HS-27A (cell line): ENCODE data around the gene TTLL11.
A peak's percentile ranks its signal among the peaks of the same experiment; 100 is the strongest.

ENCODE experiments used
- DNase-seq: peaks from one replicate; pipeline ENCODE4 v3.0.0-alpha.2; 2012; ENCODE audit warnings: low read depth, missing footprints

The TTLL11 gene

GRCh38 chr9:121975801-121976277 lies 117.3 kb downstream of the TTLL11 start:
- no peak for DNase-seq

GRCh38 chr9:121974421-121974820 lies 118.7 kb downstream of the TTLL11 start:
- DNase-seq, result no peak

DNA sequence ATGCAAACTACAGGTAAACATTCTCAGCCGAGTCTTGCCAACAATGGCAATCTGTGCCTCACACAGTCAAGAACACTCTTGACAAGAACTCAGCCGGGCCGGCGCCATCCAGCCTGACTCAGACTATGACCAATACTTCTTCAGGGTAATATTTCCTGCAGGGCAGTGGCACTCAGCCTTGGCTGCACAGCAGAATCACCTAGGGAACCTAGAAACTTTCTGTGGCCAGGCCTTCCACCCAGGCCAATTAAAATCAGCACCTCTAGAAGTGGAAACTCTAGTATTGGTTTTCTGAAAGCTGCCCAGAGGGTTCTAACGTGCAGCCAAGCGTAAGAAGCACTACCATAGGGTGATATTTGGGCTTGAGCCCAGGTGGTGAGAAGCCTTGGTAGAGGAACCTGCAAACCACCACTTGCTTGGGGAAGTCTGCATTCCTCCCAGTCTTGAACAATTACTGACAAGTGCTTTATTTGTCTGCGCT lies 120.6 kb downstream of the TTLL11 start:
- no peak for DNase-seq

DNA sequence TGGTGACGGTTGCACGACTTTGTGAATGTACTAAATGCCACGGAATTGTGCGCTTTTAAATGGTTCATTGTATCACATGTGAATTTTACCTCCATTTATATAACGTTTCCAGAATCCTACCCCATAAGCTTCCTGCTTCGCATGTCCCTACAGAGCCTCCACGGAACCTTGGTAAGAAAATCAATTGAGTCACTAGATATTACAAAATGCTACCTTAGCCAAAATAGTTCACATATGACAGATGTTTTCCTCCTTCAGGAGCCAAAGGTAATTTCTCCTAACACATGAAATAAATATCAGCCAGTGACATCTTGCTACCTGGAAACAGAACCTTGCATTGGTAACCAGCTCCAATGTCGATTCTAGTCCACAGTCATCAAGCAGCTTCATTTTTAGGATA lies 125.1 kb downstream of the TTLL11 start:
- DNase-seq, result no peak

DNA sequence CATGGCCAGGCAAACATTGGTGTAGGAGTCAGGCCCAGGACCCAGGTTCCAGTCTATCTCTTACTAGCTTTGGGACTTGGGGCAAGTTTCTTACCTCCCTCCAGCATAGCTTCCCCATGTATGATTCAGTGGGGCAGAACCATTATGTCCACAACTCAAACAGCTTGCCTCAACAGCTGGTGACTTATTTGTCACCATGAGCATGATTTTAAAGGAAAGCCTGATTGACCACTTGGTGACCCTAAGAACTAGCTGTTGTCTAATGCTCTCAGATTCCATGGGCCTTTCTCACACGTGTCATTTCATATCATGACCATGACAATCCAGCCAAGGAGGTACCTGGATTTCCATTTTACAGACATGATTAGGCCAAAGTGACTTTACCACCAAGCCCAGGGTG lies 126.4 kb downstream of the TTLL11 start:
- DNase-seq, result no peak

DNA sequence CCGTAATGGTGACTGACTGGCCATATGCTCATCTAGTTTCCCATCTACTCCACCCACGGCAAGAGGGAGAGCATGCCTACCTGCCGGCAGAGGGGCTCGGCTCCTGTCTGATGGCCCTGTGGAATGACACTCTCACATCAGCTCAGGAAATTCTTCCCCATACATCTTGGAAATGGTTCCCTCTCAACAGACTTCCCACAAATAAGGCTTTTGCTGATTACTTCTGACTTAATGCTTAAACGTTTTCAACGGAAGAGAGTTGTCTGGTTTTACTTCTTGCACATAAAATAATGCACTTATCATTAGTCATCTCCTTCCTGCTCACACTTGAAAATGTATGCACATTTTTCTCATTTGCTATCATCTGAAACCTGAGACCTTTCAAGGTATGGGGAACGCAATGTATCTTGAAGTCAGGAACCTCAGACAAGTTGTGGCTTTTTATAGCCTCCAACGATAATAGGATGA lies 129.5 kb downstream of the TTLL11 start:
- no peak for DNase-seq

- no peak for DNase-seq
Measured at GRCh38 chr9:121962421-121962820, 130.7 kb downstream of the TTLL11 start.

DNA sequence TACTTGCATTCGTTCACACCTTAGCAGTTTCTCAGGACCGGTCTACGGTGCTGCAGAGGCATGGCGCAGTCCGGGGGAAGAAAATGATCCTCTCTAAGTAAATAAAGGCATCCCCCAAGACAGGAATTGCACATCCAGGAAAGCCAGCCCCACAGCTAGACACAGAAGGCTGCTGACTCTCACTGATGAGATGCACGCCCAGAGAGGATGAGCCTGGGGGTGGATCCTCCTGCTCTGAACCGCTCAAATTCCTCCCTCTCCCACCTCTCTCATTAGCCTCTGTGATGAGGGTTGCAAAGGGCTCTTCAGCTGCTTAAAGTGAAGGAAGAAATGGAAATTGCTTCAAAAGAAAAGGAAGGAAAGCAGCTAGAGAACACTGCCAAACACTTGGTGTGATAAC lies 132.4 kb downstream of the TTLL11 start:
- DNase-seq, result no peak

DNA sequence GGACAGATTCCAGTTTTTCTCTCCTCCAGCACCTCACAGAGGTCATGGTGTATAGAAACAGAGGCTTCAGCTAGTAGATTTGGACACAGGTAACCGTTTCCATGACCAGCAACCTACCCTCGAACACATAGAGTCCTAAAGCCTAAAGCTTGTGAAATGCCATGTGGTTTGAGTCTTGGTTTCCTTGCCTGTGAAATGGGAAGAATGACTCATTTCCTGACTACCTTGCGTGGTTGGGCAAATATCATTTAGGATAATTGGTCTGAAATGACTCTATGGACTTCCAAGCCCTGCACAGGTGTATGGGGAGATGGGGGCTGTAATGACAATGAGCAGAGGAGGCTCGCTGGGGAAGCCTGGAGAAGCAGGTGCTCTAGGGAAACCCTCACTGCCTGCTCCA lies 134.6 kb downstream of the TTLL11 start:
- DNase-seq, result no peak

DNA sequence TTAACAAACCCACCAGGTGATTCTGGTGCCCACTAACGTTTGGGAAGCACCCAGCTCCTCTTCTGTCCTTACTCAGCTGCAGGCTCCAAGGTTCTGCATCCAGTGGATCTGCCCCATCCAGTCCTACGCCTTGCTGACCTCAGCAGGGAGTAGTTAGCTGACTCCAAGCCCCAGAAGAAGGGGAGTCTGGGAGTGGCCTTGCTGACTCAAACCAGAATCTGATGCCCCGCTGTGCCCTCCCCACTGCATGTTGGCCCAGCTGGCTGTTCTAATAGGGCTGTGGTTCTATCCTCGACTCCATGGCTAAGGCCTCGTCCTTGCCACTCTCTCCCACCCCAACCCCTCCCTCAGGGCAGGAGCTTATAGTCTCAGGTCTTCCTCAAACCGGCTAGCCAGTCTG lies 136.3 kb downstream of the TTLL11 start:
- DNase-seq, result no peak

DNA sequence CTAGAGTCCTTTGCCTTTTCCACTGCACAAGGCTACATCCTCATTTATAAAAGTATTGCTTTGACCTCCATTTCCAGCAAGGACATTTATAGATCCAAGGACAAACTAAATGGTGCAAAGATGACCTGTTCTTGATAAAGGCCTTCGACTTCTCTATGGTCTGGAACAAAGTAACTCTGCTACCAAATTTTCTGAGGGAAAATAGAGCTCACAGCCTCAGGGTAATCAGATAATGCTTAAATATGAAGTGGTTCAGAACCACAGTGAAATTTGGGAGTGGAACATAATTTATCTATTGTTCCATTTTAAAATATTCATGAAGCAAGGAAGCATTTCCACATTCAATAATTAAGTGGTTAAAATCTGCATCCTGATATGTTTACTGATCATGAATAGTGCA lies 137.5 kb downstream of the TTLL11 start:
- no peak for DNase-seq

DNA sequence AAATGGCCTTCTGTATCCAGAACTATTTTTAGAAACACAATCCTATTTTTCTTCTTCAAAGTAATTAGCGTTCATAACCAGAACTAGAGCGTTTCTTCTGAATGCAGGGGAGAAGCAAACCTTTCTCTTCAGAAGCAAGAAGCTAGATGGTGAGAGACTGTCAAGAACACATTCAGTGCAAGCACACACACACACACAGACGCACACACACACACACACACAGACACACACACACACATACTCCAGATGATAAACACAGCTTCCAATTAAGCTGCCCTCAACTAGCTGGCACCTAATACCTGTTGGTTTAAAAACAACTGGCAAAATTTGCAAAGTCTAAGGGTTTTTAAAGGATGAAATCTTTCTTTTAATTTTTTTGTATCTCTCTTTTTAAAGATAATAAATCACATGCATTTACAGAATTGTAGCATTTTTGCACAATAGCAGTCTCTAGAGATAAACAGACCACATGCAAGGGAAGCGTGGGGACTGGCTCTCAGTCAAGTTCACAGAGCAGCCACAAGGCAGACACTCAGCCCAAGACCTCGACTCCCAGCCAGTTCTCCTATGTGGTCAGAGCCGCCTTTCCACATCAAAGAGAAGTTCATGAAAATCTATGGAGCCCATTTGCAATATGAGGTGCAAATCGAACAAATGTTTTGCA lies 138.5 kb downstream of the TTLL11 start:
- no peak for DNase-seq

DNA sequence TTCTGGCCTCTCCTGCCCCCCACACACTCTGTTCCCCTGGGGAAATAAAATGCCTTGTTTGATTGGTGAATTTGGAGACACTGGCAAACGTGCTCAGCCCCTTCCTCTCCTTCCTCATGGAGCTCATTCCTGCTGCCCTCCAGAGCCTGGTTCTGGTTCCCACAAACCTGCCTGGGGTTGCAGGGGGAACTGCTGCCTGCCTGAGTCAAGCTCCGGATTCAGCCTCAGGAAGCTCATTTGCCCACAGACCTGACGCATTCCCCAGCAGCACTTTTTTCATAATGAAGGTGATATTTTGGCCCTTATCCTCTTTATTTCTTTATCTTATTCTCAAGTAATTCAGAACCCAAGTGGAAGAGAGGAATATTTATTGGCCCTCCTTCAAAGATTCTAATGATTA lies 140.5 kb downstream of the TTLL11 start:
- DNase-seq, result no peak

GRCh38 chr9:121950866-121951265 lies 142.2 kb downstream of the TTLL11 start:
- DNase-seq, result no peak

DNA sequence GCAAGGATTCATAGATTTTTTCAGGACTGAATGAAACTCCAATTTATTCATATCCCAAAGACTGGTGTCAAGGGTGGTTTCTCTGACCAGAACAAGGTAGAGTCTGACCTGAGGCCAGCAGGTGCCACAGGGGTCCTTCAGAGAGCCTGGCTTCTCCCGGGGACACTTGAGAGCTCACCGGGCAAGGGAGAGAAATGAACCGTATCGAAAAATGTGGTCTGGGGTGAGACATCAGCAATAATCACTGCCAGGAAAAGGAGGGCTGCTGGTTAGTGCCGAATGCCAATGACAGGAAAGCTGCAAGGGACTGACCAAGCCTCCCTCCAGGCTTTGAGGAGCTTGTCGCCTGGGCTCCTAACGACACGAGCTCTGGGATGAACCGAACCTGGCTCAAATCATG lies 142.7 kb downstream of the TTLL11 start:
- no peak for DNase-seq

DNA sequence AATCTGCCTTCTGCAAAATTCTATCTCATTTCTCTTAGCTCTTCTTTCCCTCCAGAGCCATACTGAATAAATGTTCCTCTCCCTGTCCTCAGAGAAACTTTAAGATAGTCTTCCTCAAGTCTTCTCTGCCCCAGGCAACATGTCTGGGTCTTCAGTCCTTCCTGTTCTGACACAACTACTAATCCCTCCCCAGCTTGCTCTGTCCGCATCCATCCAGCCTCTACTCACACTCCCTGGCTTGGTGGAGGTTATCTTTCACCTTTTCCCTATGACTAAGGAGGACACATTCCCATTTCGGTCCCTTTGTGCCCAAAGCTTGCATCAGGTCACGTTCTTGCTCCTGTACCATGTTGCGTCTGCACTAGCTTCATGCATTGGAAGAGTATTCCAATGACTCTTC lies 143.3 kb downstream of the TTLL11 start:
- DNase-seq, result no peak

DNA sequence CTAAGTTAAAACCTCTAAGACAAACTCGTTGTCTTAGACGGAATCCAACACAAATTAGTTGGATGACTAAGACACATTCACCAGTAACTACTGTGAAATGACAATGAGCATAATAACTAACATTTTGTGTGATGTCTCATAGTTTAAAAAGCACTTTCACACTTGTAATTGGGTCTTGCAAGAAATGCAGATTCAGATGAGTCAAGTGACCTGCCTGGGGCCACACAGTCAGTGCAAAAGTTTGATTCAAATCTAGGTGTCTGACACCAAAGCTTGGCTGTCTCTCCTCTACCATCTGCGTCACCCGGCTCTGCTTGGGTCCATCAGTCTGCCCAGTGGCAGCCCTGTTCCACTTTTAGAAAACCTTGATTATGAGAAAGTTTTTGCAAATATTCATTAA lies 143.7 kb downstream of the TTLL11 start:
- DNase-seq, result no peak

GRCh38 chr9:121947775-121948174 lies 145.3 kb downstream of the TTLL11 start:
- DNase-seq, result no peak

- DNase-seq, result no peak
Measured at GRCh38 chr9:121946465-121946864, 146.6 kb downstream of the TTLL11 start.

- DNase-seq, result peak; percentile 68
Measured at GRCh38 chr9:121945849-121946248, 147.3 kb downstream of the TTLL11 start.

DNA sequence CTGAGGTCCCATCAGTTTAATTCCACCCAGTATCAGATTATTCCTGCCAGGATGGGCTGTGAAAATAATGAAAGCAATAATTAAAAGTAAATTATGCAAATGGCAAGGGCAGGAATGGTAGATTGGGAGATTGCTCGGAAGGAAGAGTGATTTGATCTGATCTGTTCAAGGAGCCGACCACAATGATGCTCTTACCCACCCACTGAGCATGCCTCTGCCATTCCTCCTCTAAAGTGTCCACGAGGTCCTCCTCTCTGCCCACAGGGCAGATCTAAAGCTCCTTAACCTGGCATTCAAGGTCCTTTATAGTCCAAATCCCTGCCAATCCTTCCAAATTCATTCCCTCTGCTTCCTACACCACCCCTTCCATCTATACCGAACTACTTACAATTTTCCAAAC lies 147.8 kb downstream of the TTLL11 start:
- peak; percentile 31 for DNase-seq

DNA sequence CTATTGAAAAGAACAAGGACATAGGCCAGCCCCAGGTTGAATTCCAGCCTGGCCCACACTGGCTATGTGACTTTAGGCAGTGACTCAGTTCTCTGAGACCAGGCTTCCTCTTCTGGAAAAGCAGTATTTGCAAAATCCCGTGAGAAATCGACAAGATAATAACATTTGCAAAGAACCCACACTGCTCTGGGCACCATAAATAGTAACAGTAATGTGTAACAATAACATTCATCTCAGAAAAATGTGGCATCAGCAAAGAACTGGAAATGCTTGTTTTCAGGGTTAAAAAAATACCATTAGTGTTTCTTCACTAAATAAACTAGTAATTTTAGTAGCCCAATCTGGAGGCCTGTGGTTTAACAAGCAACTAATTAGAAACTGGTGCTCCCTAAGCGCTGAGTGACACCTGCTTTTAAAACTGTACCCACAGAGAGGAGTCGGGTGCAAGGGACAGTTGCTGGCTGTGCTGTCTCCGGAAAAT lies 148.4 kb downstream of the TTLL11 start:
- DNase-seq, result peak; percentile 50

- DNase-seq, result no peak
Measured at GRCh38 chr9:121943463-121943862, 149.6 kb downstream of the TTLL11 start.

- no peak for DNase-seq
Measured at GRCh38 chr9:121942866-121943382, 150.2 kb downstream of the TTLL11 start.
